ENCODE data around the gene HGS.
"Not testable (repeated sequence)": the region's sequence is repeated elsewhere in the genome, so short reads cannot be mapped to it uniquely, and the experiment has no call there.

DNA sequence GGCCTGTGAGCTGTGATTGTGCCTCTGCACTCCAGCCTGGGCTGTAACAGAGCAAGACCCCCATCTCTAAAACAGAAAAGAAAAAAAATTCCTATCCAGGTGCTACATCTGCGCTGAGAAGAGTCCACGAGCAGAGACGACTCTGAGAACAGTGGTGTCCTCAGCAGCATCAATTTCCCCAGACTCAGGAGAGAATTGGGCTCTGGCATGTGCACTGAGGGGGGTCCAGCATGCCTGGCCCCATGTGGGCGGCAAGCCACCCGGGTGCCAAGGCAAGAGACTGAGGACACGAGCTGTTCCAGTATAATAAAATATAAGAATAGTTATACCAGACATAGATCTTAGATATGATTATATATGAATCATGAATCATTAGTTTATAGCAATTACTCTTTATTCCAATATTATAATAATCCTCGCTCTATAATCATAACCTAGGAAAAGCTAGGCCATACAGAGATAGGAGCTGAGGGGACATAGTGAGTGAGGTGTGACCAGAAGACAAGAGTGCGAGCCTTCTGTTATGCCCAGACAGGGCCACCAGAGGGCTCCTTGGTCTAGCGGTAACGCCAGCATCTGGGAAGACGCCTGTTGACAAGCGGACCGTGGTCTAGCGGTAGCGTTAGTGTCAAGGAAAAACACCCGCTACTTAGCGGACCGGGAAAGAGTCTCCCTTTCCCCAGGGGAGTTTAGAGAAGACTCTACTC lies 8.1 kb upstream of the HGS start:
- not testable (repeated sequence) for TF ChIP-seq POLR2A (IDR thresholded peaks at IDR 0.05)
- TF ChIP-seq, protein P1, sequence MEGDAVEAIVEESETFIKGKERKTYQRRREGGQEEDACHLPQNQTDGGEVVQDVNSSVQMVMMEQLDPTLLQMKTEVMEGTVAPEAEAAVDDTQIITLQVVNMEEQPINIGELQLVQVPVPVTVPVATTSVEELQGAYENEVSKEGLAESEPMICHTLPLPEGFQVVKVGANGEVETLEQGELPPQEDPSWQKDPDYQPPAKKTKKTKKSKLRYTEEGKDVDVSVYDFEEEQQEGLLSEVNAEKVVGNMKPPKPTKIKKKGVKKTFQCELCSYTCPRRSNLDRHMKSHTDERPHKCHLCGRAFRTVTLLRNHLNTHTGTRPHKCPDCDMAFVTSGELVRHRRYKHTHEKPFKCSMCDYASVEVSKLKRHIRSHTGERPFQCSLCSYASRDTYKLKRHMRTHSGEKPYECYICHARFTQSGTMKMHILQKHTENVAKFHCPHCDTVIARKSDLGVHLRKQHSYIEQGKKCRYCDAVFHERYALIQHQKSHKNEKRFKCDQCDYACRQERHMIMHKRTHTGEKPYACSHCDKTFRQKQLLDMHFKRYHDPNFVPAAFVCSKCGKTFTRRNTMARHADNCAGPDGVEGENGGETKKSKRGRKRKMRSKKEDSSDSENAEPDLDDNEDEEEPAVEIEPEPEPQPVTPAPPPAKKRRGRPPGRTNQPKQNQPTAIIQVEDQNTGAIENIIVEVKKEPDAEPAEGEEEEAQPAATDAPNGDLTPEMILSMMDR (IDR thresholded peaks at IDR 0.05): peak; percentile 36 to 68 (median 65)

Measured in body of pancreas (tissue), 4 donors.